GM06990 (cell line): ENCODE measurements around the gene NRCAM.

Source experiments
- DNase-seq: peaks from one replicate; pipeline ENCODE4 v3.0.0-alpha.2; 2011; ENCODE audit not compliant: insufficient read length; ENCODE audit errors: extremely low read depth
- H3K27me3 ChIP-seq: replicated peaks from 2 replicates; pipeline ENCODE4 v1.6.0; 2011; ENCODE audit warnings: low read length; ENCODE audit not compliant: control insufficient read depth, insufficient read depth
- H3K36me3 ChIP-seq: 2 replicates; pipeline ENCODE4 v1.5.1; 2011; ENCODE audit warnings: low read length; ENCODE audit not compliant: control insufficient read depth, insufficient read depth
- H3K4me3 ChIP-seq: replicated peaks from 2 replicates; pipeline ENCODE4 v1.5.1; 2011; ENCODE audit warnings: low read depth, mild to moderate bottlenecking, control low read depth, low read length
- TF ChIP-seq, protein P1 (sequence below): IDR thresholded peaks from 2 replicates; pipeline ENCODE4 v1.5.1; 2011; ENCODE audit warnings: low read length, control low read depth, mild to moderate bottlenecking, inconsistent platforms; ENCODE audit not compliant: insufficient read depth, poor library complexity, severe bottlenecking

Gene NRCAM

GRCh38 chr7:108308276-108308675 lies 148.0 kb downstream of the NRCAM start:
- Histone ChIP-seq H3K4me3 (no peak overlapping the region), H3K36me3 (no peaks in the 10 kb centered on the region), H3K27me3 (no peaks in the 10 kb centered on the region)
- TF ChIP-seq, protein P1, sequence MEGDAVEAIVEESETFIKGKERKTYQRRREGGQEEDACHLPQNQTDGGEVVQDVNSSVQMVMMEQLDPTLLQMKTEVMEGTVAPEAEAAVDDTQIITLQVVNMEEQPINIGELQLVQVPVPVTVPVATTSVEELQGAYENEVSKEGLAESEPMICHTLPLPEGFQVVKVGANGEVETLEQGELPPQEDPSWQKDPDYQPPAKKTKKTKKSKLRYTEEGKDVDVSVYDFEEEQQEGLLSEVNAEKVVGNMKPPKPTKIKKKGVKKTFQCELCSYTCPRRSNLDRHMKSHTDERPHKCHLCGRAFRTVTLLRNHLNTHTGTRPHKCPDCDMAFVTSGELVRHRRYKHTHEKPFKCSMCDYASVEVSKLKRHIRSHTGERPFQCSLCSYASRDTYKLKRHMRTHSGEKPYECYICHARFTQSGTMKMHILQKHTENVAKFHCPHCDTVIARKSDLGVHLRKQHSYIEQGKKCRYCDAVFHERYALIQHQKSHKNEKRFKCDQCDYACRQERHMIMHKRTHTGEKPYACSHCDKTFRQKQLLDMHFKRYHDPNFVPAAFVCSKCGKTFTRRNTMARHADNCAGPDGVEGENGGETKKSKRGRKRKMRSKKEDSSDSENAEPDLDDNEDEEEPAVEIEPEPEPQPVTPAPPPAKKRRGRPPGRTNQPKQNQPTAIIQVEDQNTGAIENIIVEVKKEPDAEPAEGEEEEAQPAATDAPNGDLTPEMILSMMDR: no peak
- DNase-seq: no peak

- H3K36me3 ChIP-seq: no peaks in the 10 kb centered on the region
- TF ChIP-seq, protein P1: no peak
- H3K4me3 ChIP-seq: no peak overlapping the region
- no peak for DNase-seq
- no peaks in the 10 kb centered on the region for H3K27me3 ChIP-seq
Observed at GRCh38 chr7:108307595-108307994, 148.6 kb downstream of the NRCAM start.

GRCh38 chr7:108307194-108307593 lies 149.0 kb downstream of the NRCAM start:
- TF ChIP-seq, protein P1: no peak
- Histone ChIP-seq H3K4me3 (no peak overlapping the region), H3K27me3 (no peaks in the 10 kb centered on the region), H3K36me3 (no peaks in the 10 kb centered on the region)
- DNase-seq: no peak

GRCh38 chr7:108303332-108303731 lies 152.9 kb downstream of the NRCAM start:
- H3K36me3 ChIP-seq: no peaks in the 10 kb centered on the region
- H3K4me3 ChIP-seq: no peak overlapping the region
- H3K27me3 ChIP-seq: no peaks in the 10 kb centered on the region
- TF ChIP-seq, protein P1: no peak
- DNase-seq: no peak

- Histone ChIP-seq H3K36me3 (no peaks in the 10 kb centered on the region), H3K4me3 (no peak overlapping the region), H3K27me3 (no peaks in the 10 kb centered on the region)
- DNase-seq: no peak
- TF ChIP-seq, protein P1: no peak
Observed at GRCh38 chr7:108301387-108301786, 154.8 kb downstream of the NRCAM start.
